H9 (cell line): ENCODE results near the gene LRMDA. TPM values are rescaled to one million over a fixed set of nuclear protein-coding genes. Genes with fewer than 3 reads are reported as not detected.

Experiments used
- DNase-seq: peaks from one replicate; pipeline ENCODE4 v3.0.0-alpha.2; 2017
- H2AFZ ChIP-seq: one replicate; pipeline ENCODE4 v1.6.1; 2013; ENCODE audit warnings: mild to moderate bottlenecking, low read length, control low read depth, moderate library complexity
- H2AK5ac ChIP-seq: 2 replicates; pipeline ENCODE4 v1.6.1; 2013; ENCODE audit warnings: low read length, control low read depth, mixed read lengths; ENCODE audit not compliant: insufficient read length
- H2BK120ac ChIP-seq: one replicate; pipeline ENCODE4 v1.6.1; 2013; ENCODE audit warnings: low read depth, mild to moderate bottlenecking, low read length, control low read depth, inconsistent platforms; ENCODE audit not compliant: poor library complexity, severe bottlenecking
- H2BK12ac ChIP-seq: 2 replicates; pipeline ENCODE4 v1.6.1; 2013; ENCODE audit warnings: low read length, control low read depth, mixed read lengths, low read depth; ENCODE audit not compliant: insufficient read length
- H2BK15ac ChIP-seq: 2 replicates; pipeline ENCODE4 v1.6.1; 2013; ENCODE audit warnings: low read depth, low read length, control low read depth
- H2BK20ac ChIP-seq: one replicate; pipeline ENCODE4 v1.6.1; 2013; ENCODE audit warnings: low read depth, mild to moderate bottlenecking, low read length, control low read depth, inconsistent platforms; ENCODE audit not compliant: poor library complexity, severe bottlenecking
- H2BK5ac ChIP-seq: 2 replicates; pipeline ENCODE4 v1.6.1; 2013; ENCODE audit warnings: low read length, control low read depth, mixed read lengths; ENCODE audit not compliant: insufficient read length
- H3K14ac ChIP-seq: 2 replicates; pipeline ENCODE4 v1.6.1; 2013; ENCODE audit warnings: low read length, control low read depth; ENCODE audit not compliant: insufficient read depth
- H3K18ac ChIP-seq: 2 replicates; pipeline ENCODE4 v1.6.1; 2013; ENCODE audit warnings: low read depth, mild to moderate bottlenecking, mixed read lengths, low read length, control low read depth; ENCODE audit not compliant: insufficient read length
- H3K23ac ChIP-seq: 2 replicates; pipeline ENCODE4 v1.6.1; 2013; ENCODE audit warnings: low read length, control low read depth, mixed read lengths, low read depth; ENCODE audit not compliant: insufficient read length
- H3K23me2 ChIP-seq: 2 replicates; pipeline ENCODE4 v1.6.1; 2013; ENCODE audit warnings: low read depth, mild to moderate bottlenecking, mixed read lengths, low read length, control low read depth; ENCODE audit not compliant: insufficient read length, poor library complexity, severe bottlenecking
- H3K27ac ChIP-seq: 2 replicates; pipeline ENCODE4 v1.5.1; 2013; ENCODE audit warnings: low read length, control low read depth, mixed read lengths, low read depth; ENCODE audit not compliant: insufficient read length
- H3K27me3 ChIP-seq: 2 replicates; pipeline ENCODE4 v1.6.1; 2013; ENCODE audit warnings: low read length, control low read depth, inconsistent platforms; ENCODE audit not compliant: insufficient read depth
- H3K4ac ChIP-seq: 2 replicates; pipeline ENCODE4 v1.6.1; 2013; ENCODE audit warnings: low read depth, mild to moderate bottlenecking, control low read depth, inconsistent platforms, low read length, moderate library complexity
- H3K4me1 ChIP-seq: 2 replicates; pipeline ENCODE4 v1.6.1; 2013; ENCODE audit warnings: low read length, control low read depth, inconsistent platforms; ENCODE audit not compliant: insufficient read depth
- H3K4me2 ChIP-seq: 2 replicates; pipeline ENCODE4 v1.6.1; 2013; ENCODE audit warnings: low read length, control low read depth, mixed read lengths; ENCODE audit not compliant: insufficient read length, insufficient read depth
- H3K56ac ChIP-seq: 2 replicates; pipeline ENCODE4 v1.6.1; 2013; ENCODE audit warnings: low read depth, mild to moderate bottlenecking, mixed read lengths, low read length, control low read depth; ENCODE audit not compliant: insufficient read length
- H3K79me1 ChIP-seq: 2 replicates; pipeline ENCODE4 v1.6.1; 2013; ENCODE audit warnings: low read depth, mild to moderate bottlenecking, moderate library complexity, low read length, control low read depth, inconsistent platforms; ENCODE audit not compliant: insufficient read depth, poor library complexity, severe bottlenecking
- H3K79me2 ChIP-seq: 2 replicates; pipeline ENCODE4 v1.6.1; 2013; ENCODE audit warnings: low read length, control low read depth, inconsistent platforms; ENCODE audit not compliant: insufficient read depth
- H3K9ac ChIP-seq: 2 replicates; pipeline ENCODE4 v1.6.1; 2013; ENCODE audit warnings: low read length, control low read depth, mixed read lengths; ENCODE audit not compliant: insufficient read length; ENCODE audit errors: extremely low read depth
- H3K9me3 ChIP-seq: one replicate; pipeline ENCODE4 v1.6.1; 2013; ENCODE audit warnings: low read depth, low read length, inconsistent platforms; ENCODE audit not compliant: control insufficient read depth
- H3T11ph ChIP-seq: one replicate; pipeline ENCODE4 v1.6.1; 2013; ENCODE audit warnings: mild to moderate bottlenecking, low read length, control low read depth, inconsistent platforms
- H4K20me1 ChIP-seq: one replicate; pipeline ENCODE4 v1.6.1; 2013; ENCODE audit not compliant: control insufficient read depth, insufficient read length, insufficient read depth
- H4K5ac ChIP-seq: 2 replicates; pipeline ENCODE4 v1.6.1; 2013; ENCODE audit warnings: low read depth, mild to moderate bottlenecking, mixed read lengths, low read length, control low read depth; ENCODE audit not compliant: insufficient read length
- H4K8ac ChIP-seq: replicated peaks from 2 replicates; pipeline ENCODE4 v1.6.1; 2013; ENCODE audit warnings: low read length, control low read depth, mixed read lengths, low read depth; ENCODE audit not compliant: insufficient read length
- H4K91ac ChIP-seq: 2 replicates; pipeline ENCODE4 v1.6.1; 2013; ENCODE audit warnings: low read depth, mild to moderate bottlenecking, moderate library complexity, mixed read lengths, low read length, control low read depth; ENCODE audit not compliant: insufficient read length
- H3K27ac Mint-ChIP-seq, 3 experiments: 2 replicates in 2 of 3; 3 replicates in 1 of 3; pipeline ENCODE4 v1.8.0; 2020 to 2021; ENCODE audit warnings: mixed read lengths in 3 of 3, mild to moderate bottlenecking in 1 of 3, moderate library complexity in 1 of 3
- H3K27me3 Mint-ChIP-seq: 2 replicates; pipeline ENCODE4 v1.8.0; 2021; ENCODE audit warnings: low read depth, mild to moderate bottlenecking, moderate library complexity, mixed read lengths
- H3K36me3 Mint-ChIP-seq, 3 experiments: 2 replicates in 2 of 3; 3 replicates in 1 of 3; pipeline ENCODE4 v1.8.0; 2020 to 2021; ENCODE audit warnings: low read depth in 3 of 3, mixed read lengths in 3 of 3; ENCODE audit not compliant: insufficient read depth in 1 of 3
- H3K4me1 Mint-ChIP-seq, 2 experiments: 2 replicates each; pipeline ENCODE4 v1.8.0; 2020; ENCODE audit warnings: mixed read lengths in 2 of 2
- H3K4me3 Mint-ChIP-seq, 2 experiments: 2 replicates in 1 of 2; 3 replicates in 1 of 2; pipeline ENCODE4 v1.8.0; 2020 to 2021; ENCODE audit warnings: mild to moderate bottlenecking in 2 of 2, mixed read lengths in 2 of 2, moderate library complexity in 1 of 2
- H3K9me3 Mint-ChIP-seq, 2 experiments: 2 replicates in 1 of 2; 3 replicates in 1 of 2; pipeline ENCODE4 v1.8.0; 2020; ENCODE audit warnings: mild to moderate bottlenecking in 2 of 2, mixed read lengths in 2 of 2, moderate library complexity in 1 of 2
- CTCF ChIP-seq: fragments of 200-600 bp; sonication (generic); conservative IDR thresholded peaks from 3 replicates; pipeline ENCODE4 v1.8.0; 2021; ENCODE audit warnings: antibody characterized with exemption, mild to moderate bottlenecking
- WGBS: extraction: QIAGEN DNeasy Blood & Tissue Kit; methylation state at CpG from one replicate; pipeline ENCODE4 v1.1.7; 2013; ENCODE audit warnings: missing lambda C conversion rate, low lambda C conversion rate, mixed read lengths; ENCODE audit not compliant: insufficient read length; ENCODE audit errors: extremely low coverage; 5-methylcytosine and 5-hydroxymethylcytosine counted together
- total RNA-seq: library from RNA; stranded (reverse); gene quantifications from 2 replicates; pipeline ENCODE4 v1.2.1, GENCODE V29; 2021

The LRMDA gene
- total RNA-seq, 1 experiment from 2014 or later = 1.8 TPM

DNA sequence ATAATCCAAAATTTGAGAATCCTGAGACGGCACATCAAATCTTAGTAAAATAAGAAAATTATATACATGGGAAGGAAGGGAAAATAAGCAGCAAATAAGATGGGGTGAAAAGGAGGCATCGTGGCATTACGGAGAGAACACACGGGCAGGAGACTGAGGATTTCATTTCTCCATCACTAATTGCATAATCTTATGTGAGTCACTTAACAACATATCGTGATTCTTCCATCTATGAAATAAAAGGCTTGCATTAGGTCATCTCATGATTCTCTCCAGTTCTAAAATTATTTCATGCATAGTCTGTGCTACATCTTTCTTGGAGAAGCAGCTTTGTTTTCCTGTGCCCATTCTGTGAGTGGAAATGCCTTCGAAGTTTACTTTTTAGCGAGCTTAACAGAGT, 288.7 kb downstream of the LRMDA start:
- Histone ChIP-seq H4K20me1 (no peaks in the 10 kb centered on the region), H3T11ph (no peak overlapping the region), H2BK12ac (no peak overlapping the region), H3K27ac (no peak overlapping the region), H3K9ac (no peak overlapping the region), H2BK120ac (no peak overlapping the region), H3K27me3 (no peaks in the 10 kb centered on the region), H3K14ac (no peak overlapping the region), H4K8ac (no peak overlapping the region), H4K91ac (no peak overlapping the region), H2BK15ac (no peak overlapping the region), H3K4me2 (no peak overlapping the region), H4K5ac (no peak overlapping the region), H2AFZ (no peak overlapping the region), H3K56ac (no peak overlapping the region), H3K23me2 (no peaks in the 10 kb centered on the region), H3K4ac (no peak overlapping the region), H3K79me2 (no peaks in the 10 kb centered on the region), H3K23ac (no peak overlapping the region), H2AK5ac (no peak overlapping the region), H2BK5ac (no peak overlapping the region), H3K4me1 (no peaks in the 10 kb centered on the region), H3K79me1 (no peaks in the 10 kb centered on the region), H3K18ac (no peak overlapping the region), H3K9me3 (no peaks in the 10 kb centered on the region), H2BK20ac (no peak overlapping the region)
- H3K27ac Mint-ChIP-seq = no peak overlapping the region
- peaks cover 8 to 10% of the 10 kb centered on the region in 2 experiments for H3K4me1 Mint-ChIP-seq
- no peaks in the 10 kb centered on the region for H3K36me3 Mint-ChIP-seq
- H3K4me3 Mint-ChIP-seq = no peak overlapping the region
- no peaks in the 10 kb centered on the region for H3K27me3 Mint-ChIP-seq
- WGBS = no CpG with 5 or more reads among the region's 7 CpGs
- no peaks in the 10 kb centered on the region for H3K9me3 Mint-ChIP-seq
- DNase-seq = no peak
- no peak for TF ChIP-seq CTCF
